GM19035 (cell line): ENCODE data around the gene PUM1.
"Not testable (repeated sequence)": the region's sequence is repeated elsewhere in the genome, so short reads cannot be mapped to it uniquely, and the experiment has no call there.

Experiments used
- ATAC-seq: cut with Tn5 transposase; IDR thresholded peaks from one replicate; pipeline ENCODE4 v1.9.1; 2021; ENCODE audit not compliant: unreplicated experiment

Gene PUM1

DNA sequence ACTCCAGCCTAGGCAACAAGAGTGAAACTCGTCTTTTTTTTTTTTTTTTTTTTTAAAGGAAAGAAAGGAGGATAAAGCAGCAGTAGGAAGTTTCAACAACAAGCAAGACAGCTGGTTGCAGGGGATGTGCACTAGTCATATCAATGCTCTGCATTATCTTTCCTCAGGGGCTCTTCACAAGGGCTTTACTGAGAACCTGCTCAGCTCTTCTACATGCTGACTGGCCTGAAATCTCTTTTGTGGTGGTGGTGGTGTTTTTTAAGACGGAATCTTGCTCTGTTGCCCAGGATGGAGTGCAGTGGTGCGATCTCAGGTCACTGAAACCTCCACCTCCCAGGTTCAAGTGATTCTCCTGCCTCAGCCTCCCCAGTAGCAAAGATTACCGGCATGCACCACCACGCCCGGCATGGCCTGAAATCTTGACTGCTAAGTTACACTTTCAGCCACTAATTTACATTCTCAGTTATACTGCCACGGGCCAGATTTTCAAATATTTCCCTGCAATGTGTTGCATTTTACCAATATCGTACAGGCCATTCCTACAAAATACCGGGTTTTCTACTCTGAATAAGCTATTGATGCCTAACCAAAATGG, 68.0 kb downstream of the PUM1 start:
- ATAC-seq, result no peak

DNA sequence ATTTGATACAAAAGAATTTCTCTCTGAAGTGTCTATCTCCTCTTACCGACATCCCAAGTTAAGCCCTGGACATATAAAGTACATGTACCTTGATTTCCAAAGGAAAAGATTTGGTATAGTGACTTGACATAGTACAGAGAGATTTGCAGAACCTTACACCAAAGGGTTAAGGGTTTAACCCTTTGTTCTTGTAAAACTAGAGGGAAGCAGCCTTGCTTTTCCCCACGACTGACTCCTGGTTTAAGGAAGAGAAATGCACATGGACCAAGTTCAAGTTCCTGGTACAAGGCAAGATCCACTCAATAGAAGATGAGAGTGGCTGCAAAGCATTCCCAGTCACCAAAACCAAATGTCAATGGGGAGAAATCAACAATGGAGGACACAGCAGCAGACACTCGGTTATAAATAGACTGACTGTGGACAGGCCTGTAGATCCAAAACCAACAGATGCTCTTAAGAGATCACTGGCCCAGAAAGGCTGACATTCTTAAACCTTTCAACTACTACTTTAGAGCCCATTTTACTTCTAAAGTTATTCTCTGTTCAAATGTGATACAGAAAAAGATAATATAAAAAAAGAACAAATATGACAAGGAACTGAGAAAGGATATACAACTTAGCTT, 69.4 kb downstream of the PUM1 start:
- ATAC-seq, result no peak

- ATAC-seq, result no peak
Observed at GRCh38 chr1:30991862-30992606, 73.5 kb downstream of the PUM1 start.

DNA sequence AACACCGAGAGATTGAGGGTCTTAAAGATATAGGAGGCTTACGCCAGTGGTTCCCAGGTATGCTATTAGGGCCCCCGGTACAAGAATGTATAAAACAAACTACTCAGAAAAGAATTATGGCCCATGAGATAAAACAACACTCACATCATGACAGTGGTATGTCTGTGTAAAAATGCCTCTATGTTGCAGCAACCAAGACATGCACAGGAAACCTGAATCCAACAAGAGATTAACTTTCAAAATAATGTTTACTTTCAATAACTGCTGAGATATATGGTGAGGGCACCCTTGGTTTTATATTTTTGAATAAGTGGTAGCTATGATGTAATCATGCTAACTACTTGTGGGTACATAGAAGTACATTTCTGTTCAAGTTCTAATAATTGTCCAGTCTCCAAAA, 74.9 kb downstream of the PUM1 start:
- no peak for ATAC-seq

- ATAC-seq, result no peak
Observed at GRCh38 chr1:30988045-30988444, 77.5 kb downstream of the PUM1 start.

DNA sequence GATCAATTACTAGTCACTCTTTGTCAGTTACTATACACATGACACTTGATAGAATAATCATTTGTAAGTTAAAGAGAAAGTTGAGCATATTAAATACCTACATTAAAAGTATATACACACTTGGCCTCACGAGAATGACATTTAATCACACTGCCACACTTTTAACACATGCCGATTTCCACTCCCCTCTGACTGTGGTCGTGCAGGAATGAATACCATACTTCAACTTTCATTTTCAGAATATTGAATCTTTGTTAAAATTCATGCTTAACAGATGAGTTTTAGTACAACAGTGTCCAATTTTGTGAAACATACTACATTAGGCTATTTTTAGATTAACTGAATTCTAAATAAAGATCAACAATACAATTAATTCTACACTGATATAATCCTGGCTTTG, 78.8 kb downstream of the PUM1 start:
- no peak for ATAC-seq

- ATAC-seq, result no peak
Observed at GRCh38 chr1:30984991-30985503, 80.5 kb downstream of the PUM1 start.

GRCh38 chr1:30984165-30984889, 81.2 kb downstream of the PUM1 start:
- ATAC-seq, result no peak

DNA sequence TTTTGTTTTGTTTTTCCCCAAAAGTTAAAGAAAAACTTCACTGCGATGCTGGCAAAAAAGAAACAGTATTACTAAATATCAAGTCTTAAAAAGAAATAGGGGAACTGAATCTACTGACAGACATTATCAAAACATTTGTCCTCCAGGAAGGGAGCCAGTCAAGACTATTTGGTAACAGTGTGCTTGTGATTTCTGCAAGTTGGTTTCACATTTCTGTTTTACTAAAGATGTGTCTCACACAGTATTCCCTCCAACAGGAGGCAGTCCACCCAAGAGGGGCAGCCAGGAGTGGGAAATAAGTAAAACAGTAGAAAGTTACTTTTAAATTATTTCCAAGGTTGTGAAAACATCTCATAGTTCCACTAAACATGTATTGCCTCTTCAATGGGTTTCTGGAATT, 82.6 kb downstream of the PUM1 start:
- ATAC-seq, result no peak

DNA sequence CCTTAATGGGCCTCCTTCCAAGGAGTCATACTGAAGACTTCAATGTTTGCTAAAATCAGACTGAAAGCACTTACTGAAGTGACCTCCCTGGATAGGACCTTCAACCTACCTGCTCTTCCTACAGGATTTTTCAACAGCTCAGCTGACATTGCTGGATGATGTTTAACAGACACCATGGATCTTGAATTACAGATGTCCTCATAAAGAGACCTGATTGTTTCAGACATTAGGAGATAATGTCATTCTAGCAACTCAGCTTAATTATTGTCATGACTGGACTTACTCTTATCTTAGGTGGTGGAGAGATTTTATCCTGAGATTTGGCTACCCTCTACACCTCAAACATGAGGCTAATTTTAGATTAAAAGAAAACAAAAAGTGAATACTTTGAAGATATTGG, 83.1 kb downstream of the PUM1 start:
- ATAC-seq, result no peak

GRCh38 chr1:30981172-30981571, 84.3 kb downstream of the PUM1 start:
- ATAC-seq, result no peak

DNA sequence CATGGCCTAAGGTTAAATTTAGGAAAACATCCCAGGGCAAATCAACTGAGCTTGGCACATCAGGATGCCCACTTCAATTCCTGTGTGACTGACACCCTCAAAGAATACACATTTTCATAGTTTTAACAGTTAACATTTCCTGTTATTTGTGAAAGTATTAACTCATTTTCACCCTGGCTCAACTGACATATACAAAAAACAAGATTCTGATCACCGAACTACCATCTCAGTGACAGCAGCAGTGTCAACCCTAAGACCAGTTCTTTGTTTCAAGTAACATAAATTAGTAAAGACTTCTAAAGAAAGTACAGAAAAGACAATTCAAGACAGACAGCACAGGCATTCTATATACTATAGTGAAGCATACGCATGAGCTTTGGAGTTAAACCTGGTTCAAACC, 88.0 kb downstream of the PUM1 start:
- no peak for ATAC-seq

DNA sequence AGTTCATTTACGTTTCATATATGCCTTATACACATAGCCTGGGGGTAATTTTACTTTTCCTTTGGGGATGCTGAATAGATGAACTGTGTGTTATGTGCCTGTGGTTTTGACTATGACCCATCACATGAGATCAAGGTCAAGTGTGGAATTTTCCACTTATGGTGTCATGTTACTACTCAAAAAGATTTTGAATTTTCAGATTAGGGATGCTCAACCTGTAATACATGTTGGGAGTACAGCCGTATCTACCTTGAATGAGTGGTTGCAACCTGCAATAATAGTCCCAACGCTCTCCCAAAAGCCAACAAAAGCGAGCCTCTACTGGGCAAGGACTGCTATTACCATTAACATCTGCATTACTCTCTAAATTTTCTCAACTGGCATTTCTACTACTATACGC, 88.4 kb downstream of the PUM1 start:
- no peak for ATAC-seq

DNA sequence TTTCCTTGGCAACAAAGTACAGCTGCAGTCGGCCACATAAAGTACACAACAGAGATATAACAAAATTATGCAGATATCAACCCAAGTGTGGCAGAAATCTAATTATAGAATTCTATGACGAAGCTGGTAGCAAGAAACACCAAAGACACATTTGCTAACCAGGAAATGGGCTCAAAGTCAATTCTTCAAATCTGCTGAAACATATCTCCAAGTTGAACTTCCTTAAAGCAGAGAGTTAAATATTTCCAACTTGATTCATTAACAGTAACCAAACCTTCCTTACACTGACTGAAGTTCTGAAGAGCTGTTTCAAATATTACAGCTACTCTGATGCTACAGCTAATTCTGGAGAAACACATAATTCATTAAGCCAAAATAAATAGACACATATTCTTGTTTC, 89.4 kb downstream of the PUM1 start:
- no peak for ATAC-seq

DNA sequence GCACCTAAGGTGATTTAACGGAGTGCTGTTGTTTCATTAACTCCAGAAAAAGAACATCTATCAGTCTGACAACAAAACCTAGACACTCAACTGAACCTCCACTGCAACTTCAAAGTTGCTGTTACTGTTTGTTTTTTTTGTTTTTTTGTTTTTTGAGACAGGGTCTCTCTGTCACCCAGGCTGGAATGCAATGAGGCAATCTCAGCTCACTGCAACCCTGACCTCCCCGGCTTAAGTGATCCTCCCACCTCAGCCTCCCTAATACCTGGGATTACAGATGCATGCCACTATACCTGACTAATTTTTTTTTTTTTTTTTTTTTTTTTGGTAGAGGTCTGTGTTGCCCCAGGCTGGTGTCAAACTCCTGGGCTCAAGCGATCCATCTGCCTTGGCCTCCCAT, 90.3 kb downstream of the PUM1 start:
- no peak for ATAC-seq

DNA sequence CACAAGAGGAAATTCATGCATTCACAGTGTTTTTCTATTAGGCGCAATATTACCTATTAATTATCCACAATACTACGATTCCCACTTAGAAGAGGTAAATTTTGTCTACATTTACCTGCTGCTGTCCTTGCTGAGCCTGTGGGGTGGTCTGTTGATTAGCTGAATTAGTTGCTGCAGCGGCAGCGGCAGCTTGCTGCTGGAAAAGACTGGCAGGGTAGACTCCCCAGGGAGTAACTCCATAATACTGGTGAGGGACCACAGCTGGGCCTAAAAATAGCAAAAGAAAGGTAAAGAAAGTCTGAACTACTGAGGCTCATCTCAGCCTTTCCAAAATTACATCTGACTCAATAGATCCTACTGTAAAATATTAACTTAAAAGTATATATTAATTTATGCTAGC, 91.0 kb downstream of the PUM1 start:
- ATAC-seq, result no peak

- ATAC-seq, result not testable (repeated sequence)
Observed at GRCh38 chr1:30972349-30972748, 93.2 kb downstream of the PUM1 start.

DNA sequence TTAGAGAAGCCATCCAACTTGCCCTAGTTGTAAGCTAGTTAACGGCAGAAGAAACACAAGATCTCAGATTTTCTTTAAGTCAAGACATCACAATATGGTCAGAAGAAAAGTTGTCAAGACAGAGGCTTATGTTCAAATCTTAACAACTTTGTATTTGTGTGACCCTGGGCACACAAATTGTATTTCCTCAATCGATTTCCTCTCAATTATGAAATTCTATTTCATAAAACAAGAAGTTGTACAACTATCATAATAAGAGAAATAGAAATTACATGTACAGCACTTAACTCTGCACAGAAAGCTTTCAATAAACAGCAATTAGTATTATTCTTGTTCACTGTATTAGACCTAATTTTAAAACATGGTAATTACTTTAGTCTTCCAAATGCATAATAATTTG, 94.0 kb downstream of the PUM1 start:
- no peak for ATAC-seq

DNA sequence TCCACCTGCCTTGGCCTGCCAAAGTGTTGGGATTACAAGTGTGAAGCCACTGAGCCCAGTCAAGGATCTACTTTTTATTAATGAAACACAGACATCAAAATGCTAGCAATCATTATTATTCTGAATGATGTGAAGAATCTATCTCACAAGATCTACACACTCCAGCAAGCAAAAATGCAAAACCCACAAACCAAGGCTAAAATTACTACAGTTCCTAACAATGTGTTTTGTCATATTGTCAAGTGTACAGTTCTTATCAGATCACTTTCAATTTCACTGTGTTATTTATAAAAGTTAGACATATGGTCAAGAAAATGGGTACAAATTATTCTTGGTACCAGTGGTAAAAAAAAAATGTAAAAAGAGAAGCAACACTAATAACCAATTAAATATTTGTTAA, 95.6 kb downstream of the PUM1 start:
- no peak for ATAC-seq

GRCh38 chr1:30968220-30968971, 97.1 kb downstream of the PUM1 start:
- ATAC-seq, result no peak
